Spinal cord (tissue), 10 donors: Measurements from ENCODE around the gene NPW. TPM values are rescaled to one million over a fixed set of nuclear protein-coding genes. Genes with fewer than 3 reads are reported as not detected.
"Not testable (repeated sequence)": the region's sequence is repeated elsewhere in the genome, so short reads cannot be mapped to it uniquely, and the experiment has no call there.

Experiments
- DNase-seq, 6 donors: peaks; one replicate each; pipeline versions ENCODE4 v3.0.0 to v3.0.0-alpha.2; 2013 to 2015; ENCODE audit warnings: low spot score in 6 of 6, low read depth in 4 of 6
- H3K27ac ChIP-seq: one replicate; pipeline ENCODE4 v1.5.1; 2013; ENCODE audit warnings: low read depth, low read length, control low read depth
- H3K27me3 ChIP-seq: one replicate; pipeline ENCODE4 v1.6.1; 2013; ENCODE audit warnings: low read length; ENCODE audit not compliant: control insufficient read depth, insufficient read depth
- H3K36me3 ChIP-seq: one replicate; pipeline ENCODE4 v1.6.1; 2013; ENCODE audit warnings: low read length; ENCODE audit not compliant: control insufficient read depth, insufficient read depth
- H3K4me1 ChIP-seq: one replicate; pipeline ENCODE4 v1.6.1; 2013; ENCODE audit warnings: low read length; ENCODE audit not compliant: control insufficient read depth, insufficient read depth
- H3K4me3 ChIP-seq: one replicate; pipeline ENCODE4 v1.5.1; 2013; ENCODE audit warnings: low read depth, low read length, control low read depth
- H3K9me3 ChIP-seq: one replicate; pipeline ENCODE4 v1.6.1; 2013; ENCODE audit warnings: low read length; ENCODE audit not compliant: control insufficient read depth, insufficient read depth
- WGBS: methylation state at CpG from one replicate; pipeline ENCODE4 v1.1.5; 2013; ENCODE audit warnings: missing lambda C conversion rate; ENCODE audit not compliant: insufficient coverage; 5-methylcytosine and 5-hydroxymethylcytosine counted together
- polyA plus RNA-seq, 2 donors: library from polyadenylated mRNA; unstranded; fragments of 120-200 nt; gene quantifications; one replicate each; pipeline ENCODE4 v1.2.1, GENCODE V29; 2013; ENCODE audit not compliant: insufficient read length in 2 of 2
- total RNA-seq, 2 donors: library from RNA; depleted of rRNA in 1 of 2; stranded (reverse); fragments of 120-200 nt in 1 of 2; fragments of >200 nt in 1 of 2; gene quantifications; one replicate each; pipeline versions ENCODE4 v1.2.3 to v1.2.4, GENCODE V29; 2013 to 2014
- donor health status: healthy.

Gene NPW
- total and polyA plus RNA-seq, 4 donors: 0.20 to 4.9 (median 1.4) TPM

GRCh38 chr16:2008009-2008526, 11.5 kb upstream of the NPW start:
- Histone ChIP-seq H3K9me3 (no peaks in the 10 kb centered on the region), H3K36me3 (peaks cover 55% of the 10 kb centered on the region), H3K27me3 (no peaks in the 10 kb centered on the region), H3K4me3 (peak overlapping the region; percentile 54), H3K27ac (no peak overlapping the region), H3K4me1 (peaks cover 65% of the 10 kb centered on the region)
- no peak for DNase-seq
- WGBS: 85% methylated on average over 15 of the region's 15 CpGs

- H3K27ac ChIP-seq: peak overlapping the region; percentile 52
- H3K4me1 ChIP-seq: peaks cover 60% of the 10 kb centered on the region
- 5% methylated on average over 21 of the region's 23 CpGs for WGBS
- no peaks in the 10 kb centered on the region for H3K9me3 ChIP-seq
- DNase-seq: no peak
- H3K4me3 ChIP-seq: peak overlapping the region; percentile 54
- H3K27me3 ChIP-seq: no peaks in the 10 kb centered on the region
- peaks cover 48% of the 10 kb centered on the region for H3K36me3 ChIP-seq
These were observed 10.9 kb upstream of the NPW start for GRCh38 chr16:2008631-2009163.

- Histone ChIP-seq H3K27ac (peak overlapping the region; percentile 52), H3K36me3 (peaks cover 43% of the 10 kb centered on the region), H3K4me3 (peak overlapping the region; percentile 54), H3K27me3 (no peaks in the 10 kb centered on the region), H3K9me3 (no peaks in the 10 kb centered on the region), H3K4me1 (peaks cover 55% of the 10 kb centered on the region)
- no peak for DNase-seq
- WGBS: 0% methylated on average over 55 of the region's 55 CpGs
These were observed 10.3 kb upstream of the NPW start for GRCh38 chr16:2009164-2009711.

DNA sequence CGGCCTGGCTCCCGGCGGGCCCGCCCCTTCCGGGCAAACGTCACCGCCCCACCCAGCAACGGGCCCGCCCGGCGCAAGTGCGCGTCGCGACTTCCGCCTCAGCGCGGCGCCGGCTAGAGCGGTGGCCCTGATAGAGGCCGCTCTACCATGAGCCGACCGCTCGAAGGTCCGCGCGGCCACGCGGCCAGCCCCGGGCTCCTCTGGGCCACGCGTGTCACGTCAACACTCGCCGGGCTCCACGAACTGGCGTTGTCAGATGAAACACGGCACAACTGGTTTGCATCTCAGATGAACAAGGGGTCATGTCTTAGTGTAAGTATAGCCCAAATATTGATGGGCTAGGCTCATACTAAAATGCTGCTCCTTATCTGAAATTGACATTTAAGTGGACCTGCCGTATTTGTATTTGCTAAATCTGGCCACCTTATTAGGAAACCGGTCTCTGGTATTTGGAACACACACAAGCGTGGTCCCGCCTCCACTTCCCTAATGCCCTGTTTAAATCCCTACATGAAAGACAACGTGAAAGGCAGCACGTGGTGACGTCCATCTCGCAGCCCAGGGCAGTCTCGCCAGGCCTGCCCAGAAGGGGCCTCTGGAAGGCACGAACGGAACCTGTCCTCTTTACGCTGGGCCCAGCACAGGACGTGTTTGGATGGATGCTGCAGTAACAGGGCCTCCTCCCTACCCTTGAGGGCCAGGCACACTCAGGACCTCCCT, 9.6 kb upstream of the NPW start, which contains the start of gene ZNF598:
ZNF598 (minus strand) TSS at position 31 of the 720 bp plus-strand sequence.
- peaks cover 48% of the 10 kb centered on the region for H3K4me1 ChIP-seq
- H3K27ac ChIP-seq: peak within 1 kb of the TSS; percentile 78
- H3K27me3 ChIP-seq: no peaks in the 10 kb centered on the region
- H3K9me3 ChIP-seq: no peaks in the 10 kb centered on the region
- DNase-seq: peak in 5 of 6 donors; percentile 70 to 96 (median 83)
- H3K4me3 ChIP-seq: peak within 1 kb of the TSS; percentile 82
- H3K36me3 ChIP-seq: peaks cover 36% of the 10 kb centered on the region
- 1% methylated on average over 52 of the region's 52 CpGs for WGBS

GRCh38 chr16:2011726-2012125, 7.9 kb upstream of the NPW start:
- Histone ChIP-seq H3K36me3 (peaks cover 18% of the 10 kb centered on the region), H3K4me1 (peaks cover 32% of the 10 kb centered on the region)
- not testable (repeated sequence) for H3K27ac ChIP-seq, H3K27me3 ChIP-seq, H3K9me3 ChIP-seq, H3K4me3 ChIP-seq, DNase-seq
- 50% methylated on average over 2 of the region's 9 CpGs for WGBS

DNA sequence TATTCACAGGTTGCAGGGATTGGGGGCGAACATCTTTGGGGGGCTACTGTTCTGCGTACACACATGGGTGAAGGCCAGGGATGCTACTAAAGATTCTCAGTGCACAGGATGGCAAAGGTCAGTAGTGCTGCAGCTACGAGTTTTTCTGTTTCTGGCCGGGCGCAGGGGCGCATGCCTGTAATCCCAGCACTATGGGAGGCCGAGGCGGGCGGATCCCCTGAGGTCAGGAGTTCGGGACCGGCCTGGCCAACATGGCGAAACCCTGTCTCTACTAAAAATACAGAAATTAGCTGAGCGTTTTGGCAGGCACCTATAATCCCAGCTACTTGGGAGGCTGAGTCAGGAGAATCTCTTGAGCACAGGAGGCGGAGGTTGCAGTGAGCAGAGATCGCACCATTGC, 6.1 kb upstream of the NPW start:
- no peaks in the 10 kb centered on the region for H3K9me3 ChIP-seq
- DNase-seq: no peak
- H3K4me1 ChIP-seq: peaks cover 14% of the 10 kb centered on the region
- no peak overlapping the region for H3K27ac ChIP-seq
- peaks cover 2% of the 10 kb centered on the region for H3K36me3 ChIP-seq
- WGBS: 96% methylated on average over 13 of the region's 15 CpGs
- H3K27me3 ChIP-seq: peaks cover 4% of the 10 kb centered on the region
- no peak overlapping the region for H3K4me3 ChIP-seq

DNA sequence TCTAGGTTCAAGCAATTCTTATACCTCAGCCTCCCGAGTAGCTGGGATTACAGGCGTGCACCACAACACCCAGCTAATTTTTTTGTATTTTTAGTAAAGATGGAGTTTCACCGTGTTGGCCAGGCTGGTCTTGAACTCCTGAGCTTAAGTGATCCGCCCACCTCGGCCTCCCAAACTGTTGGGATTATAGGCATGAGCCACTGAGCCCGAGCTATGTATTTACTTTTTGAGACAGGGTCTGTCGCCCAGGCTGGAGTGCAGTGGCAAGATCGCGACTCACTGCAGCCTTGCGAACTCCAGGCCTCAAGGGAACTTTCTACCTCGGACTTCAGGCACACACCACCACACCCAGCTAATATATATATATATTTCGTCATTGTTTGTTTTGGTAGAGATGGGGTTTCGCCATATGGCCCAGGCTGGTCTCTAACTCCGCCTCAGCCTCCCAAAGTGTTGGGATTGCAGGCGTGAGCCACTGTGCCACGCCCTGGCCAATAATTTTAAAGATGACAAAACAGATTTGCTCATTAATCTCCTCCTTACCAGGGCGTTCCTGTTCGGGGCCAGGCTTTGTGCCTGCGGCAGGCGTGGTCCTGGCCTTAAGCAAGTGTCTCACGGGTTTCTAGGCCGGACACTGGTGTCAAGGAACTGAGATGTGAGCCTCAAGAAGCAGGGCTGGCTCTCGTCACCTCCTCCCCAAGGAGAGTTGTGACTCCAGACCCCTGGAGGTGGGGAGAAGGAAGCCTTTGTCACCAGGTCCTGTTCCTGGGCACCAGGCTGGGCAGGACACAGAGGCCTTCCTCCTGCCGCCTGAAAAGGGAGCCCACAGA, 4.3 kb upstream of the NPW start:
- DNase-seq: no peak
- Histone ChIP-seq H3K4me1 (peaks cover 15% of the 10 kb centered on the region), H3K9me3 (no peaks in the 10 kb centered on the region), H3K36me3 (no peaks in the 10 kb centered on the region), H3K27me3 (peaks cover 17% of the 10 kb centered on the region), H3K27ac (no peak overlapping the region), H3K4me3 (no peak overlapping the region)
- WGBS: 79% methylated on average over 12 of the region's 24 CpGs

GRCh38 chr16:2015947-2016208, 3.7 kb upstream of the NPW start:
- Histone ChIP-seq H3K27ac (no peak overlapping the region), H3K4me3 (no peak overlapping the region), H3K9me3 (no peaks in the 10 kb centered on the region), H3K4me1 (peaks cover 15% of the 10 kb centered on the region), H3K36me3 (no peaks in the 10 kb centered on the region), H3K27me3 (peaks cover 22% of the 10 kb centered on the region)
- no peak for DNase-seq
- 100% methylated on average over 4 of the region's 7 CpGs for WGBS

DNA sequence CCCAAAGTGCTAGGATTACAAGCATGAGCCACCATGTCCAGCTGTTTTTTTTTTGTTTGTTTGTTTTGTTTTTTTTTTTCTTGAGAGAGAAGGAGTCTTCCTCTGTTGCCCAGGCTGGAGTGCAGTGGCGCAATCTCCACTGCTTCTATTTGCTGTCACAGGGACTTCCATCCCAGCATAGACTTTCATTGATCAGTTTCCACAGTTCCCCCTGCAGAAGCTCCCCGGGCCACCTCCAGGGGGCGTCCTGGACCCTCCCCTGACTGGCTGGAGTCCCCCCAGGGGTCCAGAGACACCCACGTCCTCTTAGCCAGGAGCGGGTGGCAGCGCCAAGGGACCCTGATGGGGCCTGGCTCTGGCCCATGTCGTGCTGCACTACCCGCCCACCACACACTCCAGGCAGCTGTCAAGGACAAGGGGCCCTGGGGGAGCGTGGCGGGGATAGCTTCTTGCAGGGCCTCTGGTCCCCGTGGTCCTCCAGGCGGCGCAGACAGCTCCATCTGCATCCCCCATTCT, 3.1 kb upstream of the NPW start:
- H3K27me3 ChIP-seq: peaks cover 26% of the 10 kb centered on the region
- 29% methylated on average over 13 of the region's 13 CpGs for WGBS

More for the DNA sequence above, 3.1 kb upstream of the NPW start:
- peaks cover 15% of the 10 kb centered on the region for H3K4me1 ChIP-seq
- H3K4me3 ChIP-seq: no peak overlapping the region
- no peaks in the 10 kb centered on the region for H3K36me3 ChIP-seq
- H3K9me3 ChIP-seq: no peaks in the 10 kb centered on the region
- no peak for DNase-seq
- no peak overlapping the region for H3K27ac ChIP-seq
